ENCODE data around the gene DNAJB7. TPM values are rescaled to one million over a fixed set of nuclear protein-coding genes. Genes with fewer than 3 reads are reported as not detected.

DNAJB7 gene
- total and polyA plus RNA-seq, 2 of the 13 experiments (the other 11 are each of a cell fraction or from before 2014, with no cell fraction given) = not detected

- BruUV-seq (replicated peaks) = no TSS peak
These were observed 17.0 kb downstream of the DNAJB7 start for GRCh38 chr22:40844951-40845350.

GRCh38 chr22:40838486-40838885, 23.4 kb downstream of the DNAJB7 start:
- no TSS peak for BruUV-seq (replicated peaks)
- H3K79me2 ChIP-seq (ENCODE audit: insufficient read depth, low read length) = peaks cover 13% of the 10 kb centered on the region
- ChIA-PET CTCF (ENCODE audit: low intra/inter-chr PET ratio, low total read pairs) (no interaction called here), POLR2A (no interaction called here)
- H3K4me3 ChIP-seq (replicated peaks in 1 of 3; ENCODE audit: insufficient read depth in 1 of 3, low read depth in 2 of 3, low read length in 3 of 3) = no peak overlapping the region
- ATAC-seq (no peak), DNase-seq (ENCODE audit: low spot score) (no peak), FAIRE-seq (no peak)
- H3K36me3 ChIP-seq (replicated peaks in 1 of 2; ENCODE audit: control insufficient read depth in 1 of 2, insufficient read depth in 2 of 2, low read length in 2 of 2) = peaks cover 8 to 83% of the 10 kb centered on the region in 2 experiments
- in situ Hi-C loops (cut with HindIII; ENCODE audit: extremely low pct_ligation_motif_present, low pct_unique_long_range_greater_than_20kb) (no loop called here), intact Hi-C loops (cut with micrococcal nuclease; ENCODE audit: unreplicated experiment) (no loop called here)
- H3K27ac ChIP-seq (ENCODE audit: extremely low read length, insufficient read depth, low read length) = no peak overlapping the region
- 98% methylated on average over 3 of the region's 3 CpGs for WGBS (ENCODE audit: low lambda C conversion rate)
- no peak overlapping the region for H3K4me2 ChIP-seq (ENCODE audit: low read depth, low read length)
- no peaks in the 10 kb centered on the region for H3K27me3 ChIP-seq (ENCODE audit: control insufficient read depth in 1 of 2, insufficient read depth in 2 of 2, low read length in 2 of 2)
- H3K9me3 ChIP-seq (ENCODE audit: low read length) = no peaks in the 10 kb centered on the region
- H2AFZ ChIP-seq (ENCODE audit: low read length) = no peak overlapping the region
- no peaks in the 10 kb centered on the region for H4K20me1 ChIP-seq (ENCODE audit: insufficient read depth, low read length)
- no peak overlapping the region for H3K9ac ChIP-seq (ENCODE audit: insufficient read depth, low read depth, low read length)
- peaks cover 8% of the 10 kb centered on the region for H3K4me1 ChIP-seq (ENCODE audit: insufficient read depth, low read length)
- TF ChIP-seq RELA (CRISPR knock-in tag; IDR thresholded peaks at IDR 0.05) = no peak
- no peak for TF ChIP-seq ZNF431 (CRISPR knock-in tag; IDR thresholded peaks at IDR 0.05; ENCODE audit: borderline replicate concordance, low read depth)
- TF ChIP-seq GABPA (IDR thresholded peaks at IDR 0.05; ENCODE audit: low read depth, low read length) = no peak
- TF ChIP-seq GABPA (CRISPR knock-in tag; IDR thresholded peaks at IDR 0.05; ENCODE audit: low read depth) = no peak
- TF ChIP-seq THAP8 (CRISPR knock-in tag; IDR thresholded peaks at IDR 0.05; ENCODE audit: borderline replicate concordance) = no peak
- no peak for TF ChIP-seq REL (CRISPR knock-in tag; conservative IDR thresholded peaks at IDR 0.05)
- no peak for TF ChIP-seq PATZ1 (CRISPR knock-in tag; IDR thresholded peaks at IDR 0.05)
- no peak for TF ChIP-seq TAF15 (IDR thresholded peaks at IDR 0.05; ENCODE audit: low read depth, low read length, poor library complexity, severe bottlenecking)
- TF ChIP-seq ATF1 (CRISPR knock-in tag; IDR thresholded peaks at IDR 0.05) = no peak
- no peak for TF ChIP-seq BCL6 (CRISPR knock-in tag; IDR thresholded peaks at IDR 0.05)

More at GRCh38 chr22:40844951-40845350, 17.0 kb downstream of the DNAJB7 start:
- no peaks in the 10 kb centered on the region for H3K9me3 ChIP-seq (ENCODE audit: low read length)
- H3K9ac ChIP-seq (ENCODE audit: insufficient read depth, low read depth, low read length) = no peak overlapping the region
- intact Hi-C loops (cut with micrococcal nuclease; ENCODE audit: unreplicated experiment) (no loop called here), in situ Hi-C loops (cut with HindIII; ENCODE audit: extremely low pct_ligation_motif_present, low pct_unique_long_range_greater_than_20kb) (no loop called here)
- ChIA-PET CTCF (ENCODE audit: low intra/inter-chr PET ratio, low total read pairs) (no interaction called here), POLR2A (no interaction called here)
- H4K20me1 ChIP-seq (ENCODE audit: insufficient read depth, low read length) = no peaks in the 10 kb centered on the region
- H3K4me2 ChIP-seq (ENCODE audit: low read depth, low read length) = no peak overlapping the region
- H3K79me2 ChIP-seq (ENCODE audit: insufficient read depth, low read length) = peaks cover 37% of the 10 kb centered on the region
- FAIRE-seq (no peak), DNase-seq (ENCODE audit: low spot score) (no peak), ATAC-seq (no peak)
- H3K36me3 ChIP-seq (replicated peaks in 1 of 2; ENCODE audit: control insufficient read depth in 1 of 2, insufficient read depth in 2 of 2, low read length in 2 of 2) = peaks cover 4 to 75% of the 10 kb centered on the region in 2 experiments
- H3K4me3 ChIP-seq (replicated peaks in 1 of 3; ENCODE audit: insufficient read depth in 1 of 3, low read depth in 2 of 3, low read length in 3 of 3) = no peak overlapping the region
- no peak for TF ChIP-seq ZNF441 (CRISPR knock-in tag; IDR thresholded peaks at IDR 0.05; ENCODE audit: borderline replicate concordance)
- WGBS (ENCODE audit: low lambda C conversion rate) = 96% methylated on average over 3 of the region's 3 CpGs
- H3K27me3 ChIP-seq (ENCODE audit: control insufficient read depth in 1 of 2, insufficient read depth in 2 of 2, low read length in 2 of 2) = no peaks in the 10 kb centered on the region
- H2AFZ ChIP-seq (ENCODE audit: low read length) = no peak overlapping the region
- H3K4me1 ChIP-seq (ENCODE audit: insufficient read depth, low read length) = 0 out of 2 replicates have a peak, but pooled peaks cover 2% of the 10 kb centered on the region
- H3K27ac ChIP-seq (ENCODE audit: extremely low read length, insufficient read depth, low read length) = no peak overlapping the region

All from HepG2 (cell line).